Thymus (tissue), 11 donors: ENCODE measurements around the gene OR2V2. TPM values are rescaled to one million over a fixed set of nuclear protein-coding genes. Genes with fewer than 3 reads are reported as not detected.

Experiments used
- DNase-seq, 9 donors: peaks; one replicate each; pipeline ENCODE4 v3.0.0-alpha.2; 2013; ENCODE audit warnings: low spot score in 9 of 9, low read depth in 6 of 9, missing footprints in 1 of 9
- H3K27ac ChIP-seq, 2 donors: one replicate each; pipeline ENCODE4 v1.5.1; 2013; ENCODE audit warnings: control low read depth in 1 of 2, low read depth in 1 of 2, low read length in 1 of 2, mild to moderate bottlenecking in 1 of 2, moderate library complexity in 1 of 2
- H3K27me3 ChIP-seq, 2 donors: one replicate each; pipeline ENCODE4 v1.5.1; 2013; ENCODE audit warnings: low read length in 1 of 2; ENCODE audit not compliant: control insufficient read depth in 2 of 2, insufficient read depth in 1 of 2
- H3K36me3 ChIP-seq, 2 donors: one replicate each; pipeline ENCODE4 v1.5.1; 2013; ENCODE audit warnings: low read length in 1 of 2, mild to moderate bottlenecking in 1 of 2, moderate library complexity in 1 of 2; ENCODE audit not compliant: control insufficient read depth in 2 of 2, insufficient read depth in 2 of 2
- H3K4me1 ChIP-seq, 2 donors: one replicate each; pipeline ENCODE4 v1.5.1; 2013; ENCODE audit warnings: low read length in 2 of 2; ENCODE audit not compliant: control insufficient read depth in 2 of 2, insufficient read depth in 2 of 2
- H3K4me3 ChIP-seq, 2 donors: one replicate each; pipeline ENCODE4 v1.5.1; 2013; ENCODE audit warnings: low read length in 2 of 2, control low read depth in 1 of 2, mild to moderate bottlenecking in 1 of 2
- H3K9me3 ChIP-seq, 2 donors: one replicate each; pipeline ENCODE4 v1.5.1; 2013; ENCODE audit warnings: low read length in 1 of 2, mild to moderate bottlenecking in 1 of 2; ENCODE audit not compliant: control insufficient read depth in 2 of 2, insufficient read depth in 1 of 2
- WGBS: extraction: QIAGEN DNeasy Blood & Tissue Kit; methylation state at CpG from one replicate; pipeline ENCODE4 v1.1.7; 2013; 5-methylcytosine and 5-hydroxymethylcytosine counted together
- polyA plus RNA-seq: library from polyadenylated mRNA; stranded (reverse); fragments of 200-250 nt; gene quantifications from one replicate; pipeline ENCODE4 v1.2.3, GENCODE V29; 2013
- total RNA-seq: library from RNA; stranded (reverse); fragments of 120-200 nt; gene quantifications from one replicate; pipeline ENCODE4 v1.2.4, GENCODE V29; 2013
- donor health status: healthy.

Gene OR2V2
- total and polyA plus RNA-seq, 2 donors, result under 0.01 to 0.05 TPM

- peaks cover 17 to 66% of the 10 kb centered on the region in 2 donors for H3K27me3 ChIP-seq
- no peak for DNase-seq
Observed at GRCh38 chr5:181114284-181114843, 33.0 kb upstream of the OR2V2 start.

GRCh38 chr5:181114844-181115778 lies 32.3 kb upstream of the OR2V2 start:
- peak overlapping the region in 1 of 2 donors; percentile 60 for H3K27ac ChIP-seq
- H3K36me3 ChIP-seq, result no peaks in the 10 kb centered on the region
- peaks cover 17 to 61% of the 10 kb centered on the region in 2 donors for H3K27me3 ChIP-seq
- peaks cover 0 to 5% of the 10 kb centered on the region in 2 donors for H3K4me1 ChIP-seq
- DNase-seq, result peak in 5 of 9 donors; percentile 0 to 30 (median 5)
- 12% methylated on average over 47 of the region's 47 CpGs for WGBS
- peaks cover 0 to 10% of the 10 kb centered on the region in 2 donors for H3K9me3 ChIP-seq
- no peak overlapping the region for H3K4me3 ChIP-seq

More at GRCh38 chr5:181114284-181114843, 33.0 kb upstream of the OR2V2 start:
- Histone ChIP-seq H3K4me3 (no peak overlapping the region), H3K9me3 (peaks cover 0 to 10% of the 10 kb centered on the region in 2 donors), H3K4me1 (peaks cover 0 to 5% of the 10 kb centered on the region in 2 donors), H3K27ac (peak overlapping the region in 1 of 2 donors; percentile 60), H3K36me3 (no peaks in the 10 kb centered on the region)
- WGBS, result 54% methylated on average over 33 of the region's 33 CpGs

- DNase-seq, result no peak
- H3K27me3 ChIP-seq, result peaks cover 15 to 61% of the 10 kb centered on the region in 2 donors
- WGBS, result 91% methylated on average over 6 of the region's 6 CpGs
- H3K36me3 ChIP-seq, result no peaks in the 10 kb centered on the region
- no peak overlapping the region for H3K27ac ChIP-seq
- peaks cover 0 to 5% of the 10 kb centered on the region in 2 donors for H3K4me1 ChIP-seq
- peaks cover 0 to 10% of the 10 kb centered on the region in 2 donors for H3K9me3 ChIP-seq
- H3K4me3 ChIP-seq, result no peak overlapping the region
Observed at GRCh38 chr5:181118369-181118768, 29.0 kb upstream of the OR2V2 start.

GRCh38 chr5:181119105-181119504 lies 28.3 kb upstream of the OR2V2 start:
- no peak for DNase-seq
- peaks cover 0 to 5% of the 10 kb centered on the region in 2 donors for H3K4me1 ChIP-seq
- H3K9me3 ChIP-seq, result peaks cover 0 to 7% of the 10 kb centered on the region in 2 donors
- H3K36me3 ChIP-seq, result no peaks in the 10 kb centered on the region
- no peak overlapping the region for H3K27ac ChIP-seq
- H3K27me3 ChIP-seq, result peaks cover 13 to 57% of the 10 kb centered on the region in 2 donors
- 94% methylated on average over 8 of the region's 8 CpGs for WGBS
- H3K4me3 ChIP-seq, result no peak overlapping the region

GRCh38 chr5:181120306-181120705 lies 27.1 kb upstream of the OR2V2 start:
- no peak for DNase-seq
- no peak overlapping the region for H3K27ac ChIP-seq
- 95% methylated on average over 4 of the region's 4 CpGs for WGBS
- H3K36me3 ChIP-seq, result no peaks in the 10 kb centered on the region
- H3K4me3 ChIP-seq, result no peak overlapping the region
- no peaks in the 10 kb centered on the region for H3K4me1 ChIP-seq
- H3K9me3 ChIP-seq, result no peaks in the 10 kb centered on the region
- peaks cover 3 to 47% of the 10 kb centered on the region in 2 donors for H3K27me3 ChIP-seq

- WGBS, result 92% methylated on average over 5 of the region's 5 CpGs
- Histone ChIP-seq H3K36me3 (no peaks in the 10 kb centered on the region), H3K4me3 (no peak overlapping the region), H3K4me1 (no peaks in the 10 kb centered on the region), H3K9me3 (no peaks in the 10 kb centered on the region), H3K27me3 (peaks cover 3 to 43% of the 10 kb centered on the region in 2 donors), H3K27ac (no peak overlapping the region)
- DNase-seq, result no peak
Observed at GRCh38 chr5:181120761-181121160, 26.6 kb upstream of the OR2V2 start.

GRCh38 chr5:181121675-181122561 lies 25.5 kb upstream of the OR2V2 start:
- no peak for DNase-seq
- peak overlapping the region in 1 of 2 donors; percentile 20 for H3K27ac ChIP-seq
- H3K4me1 ChIP-seq, result no peaks in the 10 kb centered on the region
- whole genome bisulfite sequencing, result 58% methylated on average over 28 of the region's 28 CpGs
- peaks cover 0 to 32% of the 10 kb centered on the region in 2 donors for H3K27me3 ChIP-seq
- H3K36me3 ChIP-seq, result no peaks in the 10 kb centered on the region
- H3K9me3 ChIP-seq, result no peaks in the 10 kb centered on the region
- no peak overlapping the region for H3K4me3 ChIP-seq

GRCh38 chr5:181124526-181124925 lies 22.9 kb upstream of the OR2V2 start:
- peaks cover 0 to 22% of the 10 kb centered on the region in 2 donors for H3K27me3 ChIP-seq
- 89% methylated on average over 3 of the region's 3 CpGs for WGBS
- DNase-seq, result no peak
- H3K9me3 ChIP-seq, result no peaks in the 10 kb centered on the region
- H3K36me3 ChIP-seq, result no peaks in the 10 kb centered on the region
- H3K4me3 ChIP-seq, result no peak overlapping the region
- no peak overlapping the region for H3K27ac ChIP-seq
- no peaks in the 10 kb centered on the region for H3K4me1 ChIP-seq
